HepG2 (cell line): ENCODE results near the gene NDOR1. TPM values are rescaled to one million over a fixed set of nuclear protein-coding genes. Genes with fewer than 3 reads are reported as not detected.

Experiments
- BCL6 ChIP-seq: IDR thresholded peaks from 2 replicates; pipeline ENCODE4 v1.6.1; 2016; ENCODE audit warnings: missing genetic modification reagents, missing compliant biosample characterization
- CREB1 ChIP-seq, 2 experiments: fragments of 450-650 bp in 1 of 2; IDR thresholded peaks; 2 replicates each; pipeline ENCODE4 v1.6.1; 2016 to 2017; ENCODE audit warnings: control low read depth in 1 of 2, mild to moderate bottlenecking in 1 of 2, missing compliant biosample characterization in 1 of 2, missing genetic modification characterization in 1 of 2
- EP300 ChIP-seq, 3 experiments: sonication (generic) in 1 of 3; formaldehyde crosslinking in 1 of 3; IDR thresholded peaks; 2 replicates each; pipeline versions ENCODE4 v1.5.1 to v1.6.1; 2011 to 2020; ENCODE audit warnings: low read depth in 2 of 3, low read length in 2 of 3, borderline replicate concordance in 1 of 3, improper control_type of control experiment in 1 of 3, mild to moderate bottlenecking in 1 of 3, missing genetic modification reagents in 1 of 3, moderate library complexity in 1 of 3
- ERF ChIP-seq: IDR thresholded peaks from 2 replicates; pipeline ENCODE4 v1.6.1; 2018; ENCODE audit warnings: missing biosample characterization, missing genetic modification reagents
- HOMEZ ChIP-seq: IDR thresholded peaks from 2 replicates; pipeline ENCODE4 v1.6.1; 2016; ENCODE audit warnings: low read depth
- HOXA5 ChIP-seq: sonication (generic); formaldehyde crosslinking; IDR thresholded peaks from 2 replicates; pipeline ENCODE4 v1.4.0; 2020; ENCODE audit warnings: missing genetic modification reagents
- HOXA9 ChIP-seq: sonication (generic); formaldehyde crosslinking; IDR thresholded peaks from 2 replicates; pipeline ENCODE4 v1.8.1; 2022; ENCODE audit warnings: missing genetic modification reagents, mild to moderate bottlenecking, moderate library complexity, borderline replicate concordance
- IRF9 ChIP-seq: sonication (generic); formaldehyde crosslinking; IDR thresholded peaks from 2 replicates; pipeline ENCODE4 v1.8.0; 2022; ENCODE audit warnings: missing genetic modification reagents, mild to moderate bottlenecking, borderline replicate concordance
- KLF13 ChIP-seq: sonication (generic); formaldehyde crosslinking; IDR thresholded peaks from 2 replicates; pipeline ENCODE4 v1.4.0; 2020; ENCODE audit warnings: mild to moderate bottlenecking, missing genetic modification reagents
- MED8 ChIP-seq: sonication (generic); formaldehyde crosslinking; IDR thresholded peaks from 2 replicates; pipeline ENCODE4 v1.8.1; 2023; ENCODE audit warnings: mild to moderate bottlenecking, missing genetic modification reagents; ENCODE audit not compliant: insufficient replicate concordance
- MXI1 ChIP-seq: IDR thresholded peaks from 3 replicates; pipeline ENCODE4 v1.6.1; 2012; ENCODE audit warnings: low read depth, low read length, inconsistent platforms, borderline replicate concordance
- NFATC3 ChIP-seq: sonication (generic); formaldehyde crosslinking; IDR thresholded peaks from 2 replicates; pipeline ENCODE4 v1.5.1; 2020; ENCODE audit warnings: mild to moderate bottlenecking, missing genetic modification reagents
- POGK ChIP-seq: sonication (generic); formaldehyde crosslinking; conservative IDR thresholded peaks from 2 replicates; pipeline ENCODE4 v1.8.0; 2022; ENCODE audit warnings: mild to moderate bottlenecking, moderate library complexity, missing genetic modification reagents
- PRDM15 ChIP-seq: sonication (generic); formaldehyde crosslinking; IDR thresholded peaks from 2 replicates; pipeline ENCODE4 v1.4.0; 2020; ENCODE audit warnings: missing genetic modification reagents
- U2AF2 ChIP-seq: fragments of 200-400 bp; formaldehyde crosslinking; IDR thresholded peaks from 2 replicates; pipeline ENCODE4 v1.6.1; 2017; ENCODE audit warnings: low read depth, mild to moderate bottlenecking, low read length
- ZFP90 ChIP-seq: sonication (generic); formaldehyde crosslinking; IDR thresholded peaks from 2 replicates; pipeline ENCODE4 v1.8.0; 2022; ENCODE audit warnings: missing genetic modification reagents, mild to moderate bottlenecking, inconsistent platforms, borderline replicate concordance
- ZNF138 ChIP-seq: sonication (generic); formaldehyde crosslinking; IDR thresholded peaks from 2 replicates; pipeline ENCODE4 v1.5.0; 2020; ENCODE audit warnings: mild to moderate bottlenecking, low read depth, missing genetic modification reagents
- ZNF713 ChIP-seq: sonication (generic); formaldehyde crosslinking; IDR thresholded peaks from 2 replicates; pipeline ENCODE4 v1.4.0; 2020; ENCODE audit warnings: mild to moderate bottlenecking, missing genetic modification reagents
- polyA plus RNA-seq, 8 experiments: library from polyadenylated mRNA; depleted of rRNA in 3 of 8; stranded (reverse) in 7 of 8; unstranded in 1 of 8; fragments of >200 nt; fragmentation: Illumina TruSeq in 4 of 8; extraction: Trizol in 4 of 8; gene quantifications; 2 replicates each; pipeline versions ENCODE4 v1.2.1 to v1.2.3, GENCODE V29; 2011 to 2016; ENCODE audit warnings: low read depth in 4 of 8, missing spikeins in 1 of 8, mixed read lengths in 1 of 8; ENCODE audit not compliant: insufficient read depth in 1 of 8
- total RNA-seq, 5 experiments: library from RNA; depleted of rRNA; stranded (reverse); fragments of >200 nt; fragmentation: Illumina TruSeq; extraction: Trizol; gene quantifications; 2 replicates each; pipeline ENCODE4 v1.2.3, GENCODE V29; 2016; ENCODE audit warnings: low read depth in 1 of 5

The NDOR1 gene
- total and polyA plus RNA-seq, 2 of the 13 experiments (the other 11 are each of a cell fraction or from before 2014, with no cell fraction given) = 3.6 to 8.7 TPM

- TF ChIP-seq PRDM15 (no peak), ZNF713 (CRISPR knock-in tag) (no peak), MXI1 (peak; percentile 42; the same call in 1 of the 3 replicates), ZNF138 (CRISPR knock-in tag) (no peak), ZFP90 (CRISPR knock-in tag) (no peak), CREB1 (IDR thresholded peaks at IDR 0.05) (no peak), CREB1 (CRISPR knock-in tag; IDR thresholded peaks at IDR 0.05) (no peak), U2AF2 (no peak), HOXA9 (no peak), IRF9 (no peak), MED8 (no peak), NFATC3 (CRISPR knock-in tag) (no peak), KLF13 (CRISPR knock-in tag) (no peak), BCL6 (CRISPR knock-in tag) (peak; percentile 66), HOXA5 (CRISPR knock-in tag) (no peak), ERF (CRISPR knock-in tag) (no peak), HOMEZ (no peak), EP300 (IDR thresholded peaks at IDR 0.05; ENCODE audit: low read depth in 2 of 2, low read length in 2 of 2) (0 out of 4 replicates have a peak, but pooled peaks of 1 of the 2 experiments have one; percentile 23), EP300 (CRISPR knock-in tag; IDR thresholded peaks at IDR 0.05; ENCODE audit: borderline replicate concordance) (peak; percentile 45; the same call in 1 of the 2 replicates), POGK (CRISPR knock-in tag) (no peak)
Measured at GRCh38 chr9:137218754-137219271, 13.3 kb downstream of the NDOR1 start (continued).
